ENCODE measurements around the gene WIPF2. TPM values are rescaled to one million over a fixed set of nuclear protein-coding genes. Genes with fewer than 3 reads are reported as not detected.
"Not testable (repeated sequence)": the region's sequence is repeated elsewhere in the genome, so short reads cannot be mapped to it uniquely, and the experiment has no call there.

The WIPF2 gene
- total RNA-seq, 2 experiments from 2014 or later, result 17.3 to 21.3 TPM

- DNase-seq (no peak), ATAC-seq (ENCODE audit: poor library complexity) (no peak)
- ChIA-PET POLR2A (interaction anchor here (0.7 kb wide), 1 partner anchor 26 kb away, joined by 4 read pairs; the partner anchor contains the start of gene RAPGEFL1), CTCF (interaction anchor here (1.1 to 2.6 kb wide), 3 partner anchors 12 to 177 kb away, joined by 3 to 10 read pairs (median 4); no protein-coding TSS in a partner anchor)
- no peaks in the 10 kb centered on the region for H3K27me3 ChIP-seq (ENCODE audit: control insufficient read depth in 1 of 2, insufficient read depth in 2 of 2, low read length in 2 of 2)
- H3K36me3 ChIP-seq (ENCODE audit: insufficient read depth, low read length), result no peaks in the 10 kb centered on the region
- intact Hi-C loops (cut with DNase I, micrococcal nuclease), result loop anchor here (5.0 kb wide), 2 partner anchors 154 to 214 kb away; partner anchors contain the start of gene TOP2A (in 1 of the 2)
- Mint-ChIP-seq H3K36me3 (ENCODE audit: low read depth) (no peaks in the 10 kb centered on the region), H3K27ac (no peak overlapping the region), H3K9me3 (no peaks in the 10 kb centered on the region), H3K4me3 (no peak overlapping the region), H3K27me3 (peaks cover 9% of the 10 kb centered on the region), H3K4me1 (ENCODE audit: low read depth) (peaks cover 5% of the 10 kb centered on the region)
- no peak overlapping the region for H3K4me3 ChIP-seq (ENCODE audit: low read length)
- H3K27ac ChIP-seq (ENCODE audit: low read depth in 1 of 2, low read length in 2 of 2), result no peak overlapping the region
- H3K9me3 ChIP-seq (ENCODE audit: control insufficient read depth in 1 of 2, insufficient read depth in 1 of 2, low read length in 2 of 2), result no peaks in the 10 kb centered on the region
- no peak for TF ChIP-seq CTCF (IDR thresholded peaks at IDR 0.05)
- H3K4me1 ChIP-seq (ENCODE audit: insufficient read depth, low read length), result peaks cover 7% of the 10 kb centered on the region
Measured at GRCh38 chr17:40203131-40203530, 16.0 kb upstream of the WIPF2 start.

- intact Hi-C loops (cut with DNase I, micrococcal nuclease); H3K4me3 ChIP-seq (ENCODE audit: low read length); POLR2A ChIA-PET; H3K36me3 Mint-ChIP-seq (ENCODE audit: low read depth); CTCF ChIA-PET; H3K4me1 Mint-ChIP-seq (ENCODE audit: low read depth); H3K9me3 Mint-ChIP-seq; H3K27ac ChIP-seq (ENCODE audit: low read depth in 1 of 2, low read length in 2 of 2); H3K27me3 ChIP-seq (ENCODE audit: control insufficient read depth in 1 of 2, insufficient read depth in 2 of 2, low read length in 2 of 2); H3K27me3 Mint-ChIP-seq; H3K9me3 ChIP-seq (ENCODE audit: control insufficient read depth in 1 of 2, insufficient read depth in 1 of 2, low read length in 2 of 2); DNase-seq; H3K4me1 ChIP-seq (ENCODE audit: insufficient read depth, low read length); H3K27ac Mint-ChIP-seq; H3K36me3 ChIP-seq (ENCODE audit: insufficient read depth, low read length); H3K4me3 Mint-ChIP-seq; ATAC-seq (ENCODE audit: poor library complexity): not testable (repeated sequence)
Measured at GRCh38 chr17:40206193-40206592, 12.9 kb upstream of the WIPF2 start.

- Mint-ChIP-seq H3K4me3 (no peak overlapping the region), H3K9me3 (no peaks in the 10 kb centered on the region), H3K27me3 (no peaks in the 10 kb centered on the region), H3K36me3 (ENCODE audit: low read depth) (no peaks in the 10 kb centered on the region), H3K27ac (no peak overlapping the region), H3K4me1 (ENCODE audit: low read depth) (no peaks in the 10 kb centered on the region)
- no peak overlapping the region for H3K4me3 ChIP-seq (ENCODE audit: low read length)
- H3K9me3 ChIP-seq (ENCODE audit: control insufficient read depth in 1 of 2, insufficient read depth in 1 of 2, low read length in 2 of 2), result no peaks in the 10 kb centered on the region
- H3K27ac ChIP-seq (ENCODE audit: low read depth in 1 of 2, low read length in 2 of 2), result no peak overlapping the region
- no peak for TF ChIP-seq CTCF (IDR thresholded peaks at IDR 0.05)
- ChIA-PET CTCF (interaction anchor here (0.6 kb wide), 1 partner anchor 134 kb away, joined by 3 read pairs; no protein-coding TSS in a partner anchor), POLR2A (interaction anchor here (1.1 to 1.6 kb wide), 2 partner anchors 9 to 18 kb away, joined by 4 to 5 read pairs; partner anchors contain the start of gene WIPF2)
- H3K4me1 ChIP-seq (ENCODE audit: insufficient read depth, low read length), result no peaks in the 10 kb centered on the region
- H3K36me3 ChIP-seq (ENCODE audit: insufficient read depth, low read length), result no peaks in the 10 kb centered on the region
- ATAC-seq (ENCODE audit: poor library complexity) (no peak), DNase-seq (no peak)
- H3K27me3 ChIP-seq (ENCODE audit: control insufficient read depth in 1 of 2, insufficient read depth in 2 of 2, low read length in 2 of 2), result no peaks in the 10 kb centered on the region
- intact Hi-C loops (cut with DNase I, micrococcal nuclease), result no loop called here
Measured at GRCh38 chr17:40209404-40210093, 9.6 kb upstream of the WIPF2 start.

GRCh38 chr17:40213914-40214313 is 5.2 kb upstream of the WIPF2 start:
- H3K27ac ChIP-seq (ENCODE audit: low read depth in 1 of 2, low read length in 2 of 2); H3K9me3 Mint-ChIP-seq; H3K4me3 Mint-ChIP-seq; H3K27me3 Mint-ChIP-seq; H3K4me3 ChIP-seq (ENCODE audit: low read length); intact Hi-C loops (cut with DNase I, micrococcal nuclease); H3K27ac Mint-ChIP-seq; ATAC-seq (ENCODE audit: poor library complexity); H3K36me3 Mint-ChIP-seq (ENCODE audit: low read depth); H3K9me3 ChIP-seq (ENCODE audit: control insufficient read depth in 1 of 2, insufficient read depth in 1 of 2, low read length in 2 of 2); H3K27me3 ChIP-seq (ENCODE audit: control insufficient read depth in 1 of 2, insufficient read depth in 2 of 2, low read length in 2 of 2); H3K36me3 ChIP-seq (ENCODE audit: insufficient read depth, low read length); DNase-seq; CTCF ChIA-PET; POLR2A ChIA-PET: not testable (repeated sequence)
- H3K4me1 ChIP-seq (ENCODE audit: insufficient read depth, low read length), result peaks cover 12% of the 10 kb centered on the region
- H3K4me1 Mint-ChIP-seq (ENCODE audit: low read depth), result peaks cover 10% of the 10 kb centered on the region
